ENCODE measurements around the gene BTBD19. TPM values are rescaled to one million over a fixed set of nuclear protein-coding genes. Genes with fewer than 3 reads are reported as not detected.

Gene BTBD19
- total and polyA plus RNA-seq, 9 of the 15 experiments (the other 6 are each of a cell fraction or from before 2014, with no cell fraction given) = 0.22 to 2.0 (median 0.95) TPM

DNA sequence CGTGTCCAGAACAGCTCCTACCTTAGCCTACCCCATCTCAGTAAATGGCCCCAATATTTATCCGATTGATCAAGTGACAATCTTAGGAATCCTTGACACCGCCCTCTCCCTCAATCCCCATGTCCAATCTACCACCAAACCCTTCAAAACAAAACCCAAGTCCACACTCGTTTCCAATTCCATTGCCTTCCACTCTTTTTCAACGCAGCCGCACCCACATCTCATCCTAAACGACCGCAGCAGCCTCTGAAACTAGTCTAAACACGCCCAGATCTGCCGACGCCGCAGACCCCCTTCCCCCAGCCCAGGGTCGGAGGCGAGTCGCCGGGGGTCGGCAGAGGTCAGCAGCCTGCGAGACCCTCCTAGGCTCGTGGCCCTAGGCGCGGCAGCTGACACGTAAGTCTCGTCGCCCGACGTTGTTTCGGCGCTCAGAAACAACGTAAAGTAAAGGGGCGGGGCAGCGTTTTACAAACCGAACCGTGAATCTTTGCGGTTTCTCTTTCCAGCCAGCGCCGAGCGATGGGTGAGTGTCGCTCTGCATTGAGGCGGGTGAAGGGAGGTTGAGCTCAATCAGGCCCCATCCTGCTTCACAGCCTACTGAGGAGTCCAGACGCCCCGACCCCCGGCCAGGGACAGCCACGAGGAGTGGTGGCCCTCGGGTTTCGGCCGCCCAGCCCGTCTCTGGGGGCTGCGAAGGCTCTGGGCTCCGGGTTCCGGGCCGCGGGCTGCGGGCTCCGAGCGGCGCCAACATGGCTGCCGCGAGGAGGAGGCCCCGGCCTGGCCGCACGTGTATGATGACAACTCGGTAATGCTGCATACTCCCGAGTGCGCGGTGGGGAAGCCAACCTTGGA, 33.0 kb upstream of the BTBD19 start, which contains the start of gene RPS8 (continued):
- TF ChIP-seq EGR1 (conservative IDR thresholded peaks at IDR 0.05) (no peak), ZSCAN32 (CRISPR knock-in tag; IDR thresholded peaks at IDR 0.05) (no peak), ZNF224 (CRISPR knock-in tag; IDR thresholded peaks at IDR 0.05) (no peak; the same call in 1 of the 2 replicates), ZNF583 (CRISPR knock-in tag; IDR thresholded peaks at IDR 0.05) (no peak), ARHGAP35 (IDR thresholded peaks at IDR 0.05; ENCODE audit: partially characterized antibody) (no peak), ATF3 (IDR thresholded peaks at IDR 0.05) (no peak; the same call in 1 of the 2 replicates), ATF3 (CRISPR knock-in tag; conservative IDR thresholded peaks at IDR 0.05) (no peak), ZNF311 (CRISPR knock-in tag; IDR thresholded peaks at IDR 0.05) (no peak), BCL6 (CRISPR knock-in tag; IDR thresholded peaks at IDR 0.05) (0 out of 2 replicates have a peak, but pooled peaks have one; percentile 3), RCOR1 (IDR thresholded peaks at IDR 0.05; ENCODE audit: borderline replicate concordance in 1 of 2, low read depth in 2 of 2, low read length in 2 of 2) (no peak), TEAD1 (CRISPR knock-in tag; IDR thresholded peaks at IDR 0.05) (peak; percentile 34 to 91; a peak in 2 of 4 replicates), ZNF79 (CRISPR knock-in tag; IDR thresholded peaks at IDR 0.05; ENCODE audit: low read depth) (no peak), ZNF347 (CRISPR knock-in tag; IDR thresholded peaks at IDR 0.05; ENCODE audit: low read depth) (no peak), FOXJ2 (tag; IDR thresholded peaks at IDR 0.05) (peak; percentile 78; the same call in 1 of the 2 replicates), IFI16 (CRISPR knock-in tag; IDR thresholded peaks at IDR 0.05) (no peak), ARID1B (IDR thresholded peaks at IDR 0.05) (peak; percentile 81), ZNF140 (CRISPR knock-in tag; IDR thresholded peaks at IDR 0.05) (no peak), SRSF7 (optimal IDR thresholded peaks at IDR 0.05; ENCODE audit: low read depth, low read length) (no peak), PML (IDR thresholded peaks at IDR 0.05; ENCODE audit: low read length) (peak; percentile 94), RAD51 (IDR thresholded peaks at IDR 0.05; ENCODE audit: borderline replicate concordance, low read depth) (peak; percentile 53; the same call in 1 of the 2 replicates), FOXP1 (CRISPR knock-in tag; IDR thresholded peaks at IDR 0.05) (peak; percentile 74; the same call in 1 of the 2 replicates), ZNF609 (CRISPR knock-in tag; IDR thresholded peaks at IDR 0.05; ENCODE audit: borderline replicate concordance) (peak; percentile 95), ATF1 (CRISPR knock-in tag; IDR thresholded peaks at IDR 0.05) (peak; percentile 98), ATF1 (tag; IDR thresholded peaks at IDR 0.05) (peak; percentile 100), NONO (IDR thresholded peaks at IDR 0.05; ENCODE audit: low read depth in 2 of 2, low read length in 1 of 2) (peak; percentile 87 to 93)

All from K562 (cell line).